HFF-Myc (cell line): Measurements from ENCODE around the gene MICU1.
"Not testable (repeated sequence)": the region's sequence is repeated elsewhere in the genome, so short reads cannot be mapped to it uniquely, and the experiment has no call there.

Experiments
- DNase-seq: peaks from one replicate; pipeline ENCODE4 v3.0.0-alpha.2; 2011; ENCODE audit warnings: low read depth; ENCODE audit errors: extremely low read depth
- H3K4me3 ChIP-seq: replicated peaks from 2 replicates; pipeline ENCODE4 v1.5.1; 2011; ENCODE audit warnings: low read depth, mild to moderate bottlenecking, control low read depth, low read length
- TF ChIP-seq, protein P1 (sequence below): IDR thresholded peaks from 2 replicates; pipeline ENCODE4 v1.5.1; 2012; ENCODE audit warnings: mild to moderate bottlenecking, low read depth, low read length, control low read depth; ENCODE audit errors: missing control alignments

The MICU1 gene

DNA sequence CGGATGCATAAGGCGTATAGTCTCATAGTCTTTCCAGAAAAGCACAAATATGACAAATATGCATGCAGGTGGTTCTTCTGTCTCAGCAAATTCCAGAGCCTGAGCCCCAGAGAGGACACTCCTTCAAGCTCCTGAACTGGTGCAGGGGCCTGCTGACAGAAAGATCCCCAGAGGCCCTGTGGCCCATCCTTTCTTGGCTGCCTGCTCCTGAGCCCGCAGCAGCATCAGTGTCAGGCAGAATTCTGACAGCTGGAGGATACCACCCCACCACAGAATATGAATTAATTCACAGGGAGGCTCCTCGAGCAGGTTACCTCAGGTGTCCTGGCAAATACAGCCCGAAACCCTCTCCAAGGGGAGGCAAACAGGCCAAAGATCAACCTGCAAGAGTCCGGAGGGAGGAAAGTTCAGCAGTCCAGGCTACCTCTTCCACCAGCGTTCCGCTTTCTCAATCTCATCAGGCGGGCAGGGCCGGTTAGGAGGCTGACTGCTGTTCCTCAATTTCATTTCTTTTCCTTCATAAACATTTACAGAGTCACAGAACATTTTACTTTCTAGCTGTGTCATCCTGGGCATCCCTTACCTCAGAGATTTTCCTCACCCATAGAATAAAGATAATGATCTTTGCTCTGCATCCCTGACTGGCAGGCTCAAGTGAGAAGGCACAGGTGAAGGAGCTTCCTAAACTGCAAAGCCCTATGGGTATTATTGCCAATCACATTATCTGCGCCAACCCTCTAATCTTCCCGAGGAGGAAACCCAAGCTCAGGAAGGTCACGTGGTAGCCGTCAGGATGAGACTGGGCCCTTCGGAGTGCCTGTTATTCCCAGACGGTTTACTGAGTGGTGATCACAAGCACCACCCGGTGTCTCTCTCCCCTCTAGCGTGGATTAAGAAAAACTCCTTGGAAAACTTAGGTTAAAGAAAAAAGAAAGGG lies 272.6 kb downstream of the MICU1 start:
- TF ChIP-seq, protein P1, sequence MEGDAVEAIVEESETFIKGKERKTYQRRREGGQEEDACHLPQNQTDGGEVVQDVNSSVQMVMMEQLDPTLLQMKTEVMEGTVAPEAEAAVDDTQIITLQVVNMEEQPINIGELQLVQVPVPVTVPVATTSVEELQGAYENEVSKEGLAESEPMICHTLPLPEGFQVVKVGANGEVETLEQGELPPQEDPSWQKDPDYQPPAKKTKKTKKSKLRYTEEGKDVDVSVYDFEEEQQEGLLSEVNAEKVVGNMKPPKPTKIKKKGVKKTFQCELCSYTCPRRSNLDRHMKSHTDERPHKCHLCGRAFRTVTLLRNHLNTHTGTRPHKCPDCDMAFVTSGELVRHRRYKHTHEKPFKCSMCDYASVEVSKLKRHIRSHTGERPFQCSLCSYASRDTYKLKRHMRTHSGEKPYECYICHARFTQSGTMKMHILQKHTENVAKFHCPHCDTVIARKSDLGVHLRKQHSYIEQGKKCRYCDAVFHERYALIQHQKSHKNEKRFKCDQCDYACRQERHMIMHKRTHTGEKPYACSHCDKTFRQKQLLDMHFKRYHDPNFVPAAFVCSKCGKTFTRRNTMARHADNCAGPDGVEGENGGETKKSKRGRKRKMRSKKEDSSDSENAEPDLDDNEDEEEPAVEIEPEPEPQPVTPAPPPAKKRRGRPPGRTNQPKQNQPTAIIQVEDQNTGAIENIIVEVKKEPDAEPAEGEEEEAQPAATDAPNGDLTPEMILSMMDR: no peak
- H3K4me3 ChIP-seq: peak overlapping the region; percentile 74
- DNase-seq: no peak

DNA sequence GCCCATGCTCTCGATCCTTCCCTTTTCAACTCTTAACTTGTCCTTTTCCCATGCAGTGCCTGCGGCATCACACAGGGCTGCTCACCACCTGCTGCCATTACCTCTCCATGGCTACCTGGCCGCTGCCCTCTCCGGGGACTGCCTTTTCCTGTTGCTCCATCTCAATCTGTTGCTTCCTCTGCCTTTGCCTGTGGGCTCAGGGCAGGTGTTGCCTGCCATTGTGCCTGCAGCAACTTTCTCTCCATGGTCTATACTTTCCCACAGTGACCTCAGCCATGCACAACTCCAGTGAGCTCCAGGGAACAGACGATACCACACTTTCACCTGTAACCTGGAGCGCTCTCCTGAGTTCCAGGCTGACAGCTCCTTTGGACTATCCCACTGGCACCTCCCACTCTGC lies 274.4 kb downstream of the MICU1 start:
- TF ChIP-seq, protein P1: no peak
- no peak for DNase-seq
- no peak overlapping the region for H3K4me3 ChIP-seq

DNA sequence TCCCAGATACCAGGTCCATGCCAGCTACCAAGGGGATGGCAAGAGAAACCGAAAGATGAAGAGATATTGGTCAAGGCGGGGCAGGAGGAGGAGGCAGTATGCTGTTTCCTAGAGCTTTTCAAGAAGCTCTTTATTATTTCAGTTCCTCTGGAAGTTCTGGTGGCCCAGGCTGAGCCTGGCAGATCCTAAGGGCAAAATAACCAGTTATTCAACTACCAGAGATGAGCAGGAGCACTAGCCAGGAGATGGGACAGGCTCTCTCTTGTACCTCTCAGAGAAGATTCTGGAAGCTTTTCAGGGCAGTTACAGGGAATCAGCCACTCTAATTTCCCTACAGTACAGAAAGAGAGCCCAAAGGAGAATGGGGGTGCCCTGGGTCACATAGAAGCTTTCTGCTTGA lies 276.4 kb downstream of the MICU1 start:
- TF ChIP-seq, protein P1: no peak
- H3K4me3 ChIP-seq: no peak overlapping the region
- no peak for DNase-seq

DNA sequence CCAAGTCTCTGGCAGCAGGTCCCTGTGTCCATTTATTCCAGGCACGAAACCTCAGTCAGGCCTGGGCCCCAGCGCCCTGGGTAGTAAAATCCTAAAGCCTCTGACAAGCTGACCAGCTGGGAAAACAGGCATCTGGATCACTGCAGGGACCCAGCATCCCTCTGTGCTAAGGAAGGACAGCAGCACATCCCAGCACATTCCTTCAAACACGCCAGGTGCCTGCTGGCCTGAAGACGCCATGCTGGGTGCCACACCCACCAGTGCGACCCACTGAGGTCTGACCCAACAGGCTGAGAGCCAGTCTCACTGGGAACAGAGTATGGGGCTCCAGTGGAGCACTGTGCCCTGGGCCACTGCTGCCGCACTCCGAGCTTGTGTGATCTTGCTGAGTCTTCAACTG lies 277.6 kb downstream of the MICU1 start:
- TF ChIP-seq, protein P1: no peak
- no peak for DNase-seq
- no peak overlapping the region for H3K4me3 ChIP-seq

DNA sequence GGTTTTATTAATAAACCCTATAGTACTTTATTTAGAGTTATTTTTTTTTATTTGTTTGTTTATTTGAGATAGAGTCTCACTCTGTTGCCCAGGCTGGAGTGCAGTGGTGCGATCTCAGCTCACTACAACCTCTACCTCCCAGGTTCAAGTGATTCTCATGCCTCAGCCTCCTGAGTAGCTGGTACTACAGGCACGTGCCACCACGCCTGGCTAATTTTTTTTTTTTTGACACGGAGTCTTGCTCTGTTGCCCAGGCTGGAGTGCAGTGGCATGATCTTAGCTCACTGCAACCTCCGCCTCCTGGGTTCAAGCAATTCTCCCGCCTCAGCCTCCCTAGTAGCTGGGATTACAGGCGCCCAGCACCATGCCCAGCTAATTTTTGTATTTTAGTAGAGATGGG lies 279.8 kb downstream of the MICU1 start:
- not testable (repeated sequence) for DNase-seq, H3K4me3 ChIP-seq

DNA sequence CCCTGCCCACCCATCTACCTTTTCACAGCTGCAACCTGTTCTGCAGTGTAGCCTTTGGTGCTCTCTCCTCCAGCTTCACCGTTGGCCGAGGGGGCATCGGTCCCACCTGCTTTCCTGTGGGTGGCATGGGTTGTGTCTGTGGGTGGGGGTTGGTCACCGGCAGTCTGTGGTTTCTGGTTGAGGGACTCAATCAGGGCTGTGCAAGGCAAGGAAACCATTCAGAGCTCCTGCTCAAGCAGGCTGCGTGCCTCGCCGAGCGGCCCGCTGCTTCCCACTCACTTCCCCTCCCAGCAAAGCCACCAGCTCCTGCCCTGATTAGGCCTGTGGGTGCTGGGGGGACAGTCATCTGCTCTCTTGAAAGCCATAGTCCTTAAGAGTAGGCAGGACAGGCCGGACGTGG lies 280.9 kb downstream of the MICU1 start:
- TF ChIP-seq, protein P1: no peak
- H3K4me3 ChIP-seq: no peak overlapping the region
- DNase-seq: no peak

DNA sequence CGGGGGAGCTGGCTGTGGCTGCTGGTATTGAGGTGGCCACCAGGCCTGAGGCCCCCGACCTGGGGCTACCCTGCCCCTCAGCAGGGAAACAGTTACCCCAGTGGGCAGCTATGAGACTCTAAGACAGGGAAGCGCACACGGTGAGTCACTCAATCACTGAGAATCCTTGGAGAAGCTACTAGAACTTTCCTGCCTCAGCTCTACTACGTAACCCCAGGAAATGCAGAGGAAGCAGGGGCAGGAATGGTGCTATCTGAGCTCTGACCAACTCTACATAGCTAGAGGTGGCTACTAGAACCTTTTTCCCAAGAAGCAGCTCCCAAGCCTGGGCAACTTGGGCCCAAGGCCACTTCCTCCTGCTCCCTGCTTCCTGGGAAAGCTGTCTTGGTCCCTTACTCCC lies 283.0 kb downstream of the MICU1 start:
- H3K4me3 ChIP-seq: no peak overlapping the region
- DNase-seq: no peak
- TF ChIP-seq, protein P1: no peak
